ENCODE results near the gene RPRML. TPM values are rescaled to one million over a fixed set of nuclear protein-coding genes. Genes with fewer than 3 reads are reported as not detected.

Gene RPRML
- total RNA-seq, 1 experiment from 2014 or later = 4.7 TPM

DNA sequence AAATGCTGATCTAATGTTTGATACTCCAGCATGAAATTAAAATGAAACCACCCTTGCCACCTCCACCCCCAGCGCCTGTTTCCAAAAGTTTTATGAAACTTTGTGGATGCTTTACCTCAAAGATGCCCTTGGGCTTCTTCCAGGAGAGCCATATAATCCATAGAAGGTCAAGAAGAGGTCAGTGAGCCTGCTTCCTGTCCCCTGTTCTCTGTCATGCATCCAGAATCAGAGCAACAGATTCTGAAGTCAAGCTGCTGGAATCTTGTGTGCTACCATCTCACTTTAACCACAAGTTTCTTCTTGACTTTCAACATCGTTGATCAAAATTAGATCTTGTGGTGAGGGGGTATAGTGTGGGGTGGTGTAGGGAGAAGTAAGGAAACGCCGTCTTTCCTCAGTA, 47.5 kb downstream of the RPRML start (continued):
- no peak for TF ChIP-seq FOXJ3 (CRISPR knock-in tag; IDR thresholded peaks at IDR 0.05; ENCODE audit: borderline replicate concordance)
- no peak for TF ChIP-seq FOXP1 (CRISPR knock-in tag; IDR thresholded peaks at IDR 0.05; ENCODE audit: borderline replicate concordance)

DNA sequence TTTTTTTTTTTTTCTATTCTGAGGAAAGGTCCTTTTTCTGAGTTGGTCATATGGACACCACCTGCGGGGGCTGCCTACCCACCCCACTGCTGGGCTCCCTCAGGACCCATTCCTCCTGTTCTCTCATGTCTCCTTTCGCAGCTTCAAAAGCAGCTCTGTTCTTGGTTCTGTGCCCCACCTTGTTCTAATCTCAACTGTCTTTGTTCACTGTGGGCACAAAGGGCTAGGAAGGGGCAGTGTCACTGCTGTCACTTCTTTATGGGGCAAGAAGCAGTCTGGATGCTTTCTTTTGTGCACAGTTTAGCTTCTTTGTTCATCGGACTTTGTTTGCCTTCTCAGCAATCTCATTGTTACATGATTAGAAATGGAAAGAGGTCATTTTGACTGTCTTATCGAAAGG, 49.0 kb downstream of the RPRML start:
- ATAC-seq (no peak), DNase-seq (ENCODE audit: low spot score) (no peak)
- ChIA-PET CTCF (no interaction called here), POLR2A (no interaction called here)
- Mint-ChIP-seq H3K27me3 (ENCODE audit: low read depth) (no peaks in the 10 kb centered on the region), H3K4me1 (no peaks in the 10 kb centered on the region), H3K36me3 (peaks cover 47% of the 10 kb centered on the region), H3K27ac (peak overlapping the region; percentile 19; the same call in 1 of the 2 replicates), H3K9me3 (no peaks in the 10 kb centered on the region), H3K4me3 (no peak overlapping the region)
- no peak for TF ChIP-seq IRF2 (CRISPR knock-in tag; IDR thresholded peaks at IDR 0.05; ENCODE audit: borderline replicate concordance, low read depth)
- TF ChIP-seq, protein P1, sequence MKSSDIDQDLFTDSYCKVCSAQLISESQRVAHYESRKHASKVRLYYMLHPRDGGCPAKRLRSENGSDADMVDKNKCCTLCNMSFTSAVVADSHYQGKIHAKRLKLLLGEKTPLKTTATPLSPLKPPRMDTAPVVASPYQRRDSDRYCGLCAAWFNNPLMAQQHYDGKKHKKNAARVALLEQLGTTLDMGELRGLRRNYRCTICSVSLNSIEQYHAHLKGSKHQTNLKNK (CRISPR knock-in tag; IDR thresholded peaks at IDR 0.05) = no peak

DNA sequence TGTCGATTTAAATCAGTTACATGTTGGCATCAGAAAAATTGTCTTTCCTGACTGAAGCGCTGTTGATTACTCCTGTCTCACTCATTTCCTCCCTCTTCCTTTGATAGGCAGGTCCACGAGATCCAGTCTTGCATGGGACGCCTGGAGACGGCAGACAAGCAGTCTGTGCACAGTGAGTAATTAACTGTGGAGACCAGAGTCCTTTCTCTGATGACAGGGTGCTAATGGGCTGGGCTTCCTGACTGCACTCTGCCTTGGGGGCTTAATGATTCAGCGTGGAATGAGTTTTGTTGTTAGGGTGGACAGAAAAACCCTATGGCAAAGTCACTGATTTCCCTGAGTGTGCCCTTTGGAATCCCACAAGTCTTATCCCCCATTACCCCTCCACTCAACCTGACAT, 49.6 kb downstream of the RPRML start:
- CTCF ChIA-PET = no interaction called here
- no peak overlapping the region for H3K27ac Mint-ChIP-seq
- no peak for DNase-seq (ENCODE audit: low spot score)
- no peak overlapping the region for H3K4me3 Mint-ChIP-seq
- ATAC-seq = no peak
- H3K9me3 Mint-ChIP-seq = no peaks in the 10 kb centered on the region
- H3K4me1 Mint-ChIP-seq = peaks cover under 1% of the 10 kb centered on the region; the same call in 1 of the 2 replicates
- H3K36me3 Mint-ChIP-seq = peaks cover 42% of the 10 kb centered on the region
- POLR2A ChIA-PET = no interaction called here
- H3K27me3 Mint-ChIP-seq (ENCODE audit: low read depth) = no peaks in the 10 kb centered on the region
- TF ChIP-seq, protein P2, sequence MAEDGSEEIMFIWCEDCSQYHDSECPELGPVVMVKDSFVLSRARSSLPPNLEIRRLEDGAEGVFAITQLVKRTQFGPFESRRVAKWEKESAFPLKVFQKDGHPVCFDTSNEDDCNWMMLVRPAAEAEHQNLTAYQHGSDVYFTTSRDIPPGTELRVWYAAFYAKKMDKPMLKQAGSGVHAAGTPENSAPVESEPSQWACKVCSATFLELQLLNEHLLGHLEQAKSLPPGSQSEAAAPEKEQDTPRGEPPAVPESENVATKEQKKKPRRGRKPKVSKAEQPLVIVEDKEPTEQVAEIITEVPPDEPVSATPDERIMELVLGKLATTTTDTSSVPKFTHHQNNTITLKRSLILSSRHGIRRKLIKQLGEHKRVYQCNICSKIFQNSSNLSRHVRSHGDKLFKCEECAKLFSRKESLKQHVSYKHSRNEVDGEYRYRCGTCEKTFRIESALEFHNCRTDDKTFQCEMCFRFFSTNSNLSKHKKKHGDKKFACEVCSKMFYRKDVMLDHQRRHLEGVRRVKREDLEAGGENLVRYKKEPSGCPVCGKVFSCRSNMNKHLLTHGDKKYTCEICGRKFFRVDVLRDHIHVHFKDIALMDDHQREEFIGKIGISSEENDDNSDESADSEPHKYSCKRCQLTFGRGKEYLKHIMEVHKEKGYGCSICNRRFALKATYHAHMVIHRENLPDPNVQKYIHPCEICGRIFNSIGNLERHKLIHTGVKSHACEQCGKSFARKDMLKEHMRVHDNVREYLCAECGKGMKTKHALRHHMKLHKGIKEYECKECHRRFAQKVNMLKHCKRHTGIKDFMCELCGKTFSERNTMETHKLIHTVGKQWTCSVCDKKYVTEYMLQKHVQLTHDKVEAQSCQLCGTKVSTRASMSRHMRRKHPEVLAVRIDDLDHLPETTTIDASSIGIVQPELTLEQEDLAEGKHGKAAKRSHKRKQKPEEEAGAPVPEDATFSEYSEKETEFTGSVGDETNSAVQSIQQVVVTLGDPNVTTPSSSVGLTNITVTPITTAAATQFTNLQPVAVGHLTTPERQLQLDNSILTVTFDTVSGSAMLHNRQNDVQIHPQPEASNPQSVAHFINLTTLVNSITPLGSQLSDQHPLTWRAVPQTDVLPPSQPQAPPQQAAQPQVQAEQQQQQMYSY (CRISPR knock-in tag; IDR thresholded peaks at IDR 0.05) = no peak
- TF ChIP-seq SMAD3 (CRISPR knock-in tag; IDR thresholded peaks at IDR 0.05; ENCODE audit: borderline replicate concordance) (no peak), KAT7 (CRISPR knock-in tag; IDR thresholded peaks at IDR 0.05; ENCODE audit: borderline replicate concordance) (no peak), TCF7 (CRISPR knock-in tag; IDR thresholded peaks at IDR 0.05; ENCODE audit: low read depth) (no peak)
- TF ChIP-seq, protein P3, sequence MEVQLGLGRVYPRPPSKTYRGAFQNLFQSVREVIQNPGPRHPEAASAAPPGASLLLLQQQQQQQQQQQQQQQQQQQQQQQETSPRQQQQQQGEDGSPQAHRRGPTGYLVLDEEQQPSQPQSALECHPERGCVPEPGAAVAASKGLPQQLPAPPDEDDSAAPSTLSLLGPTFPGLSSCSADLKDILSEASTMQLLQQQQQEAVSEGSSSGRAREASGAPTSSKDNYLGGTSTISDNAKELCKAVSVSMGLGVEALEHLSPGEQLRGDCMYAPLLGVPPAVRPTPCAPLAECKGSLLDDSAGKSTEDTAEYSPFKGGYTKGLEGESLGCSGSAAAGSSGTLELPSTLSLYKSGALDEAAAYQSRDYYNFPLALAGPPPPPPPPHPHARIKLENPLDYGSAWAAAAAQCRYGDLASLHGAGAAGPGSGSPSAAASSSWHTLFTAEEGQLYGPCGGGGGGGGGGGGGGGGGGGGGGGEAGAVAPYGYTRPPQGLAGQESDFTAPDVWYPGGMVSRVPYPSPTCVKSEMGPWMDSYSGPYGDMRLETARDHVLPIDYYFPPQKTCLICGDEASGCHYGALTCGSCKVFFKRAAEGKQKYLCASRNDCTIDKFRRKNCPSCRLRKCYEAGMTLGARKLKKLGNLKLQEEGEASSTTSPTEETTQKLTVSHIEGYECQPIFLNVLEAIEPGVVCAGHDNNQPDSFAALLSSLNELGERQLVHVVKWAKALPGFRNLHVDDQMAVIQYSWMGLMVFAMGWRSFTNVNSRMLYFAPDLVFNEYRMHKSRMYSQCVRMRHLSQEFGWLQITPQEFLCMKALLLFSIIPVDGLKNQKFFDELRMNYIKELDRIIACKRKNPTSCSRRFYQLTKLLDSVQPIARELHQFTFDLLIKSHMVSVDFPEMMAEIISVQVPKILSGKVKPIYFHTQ (CRISPR knock-in tag; IDR thresholded peaks at IDR 0.05) = no peak

- CTCF ChIA-PET = no interaction called here
- Mint-ChIP-seq H3K27me3 (ENCODE audit: low read depth) (no peaks in the 10 kb centered on the region), H3K9me3 (no peaks in the 10 kb centered on the region), H3K27ac (peak overlapping the region; percentile 28; the same call in 1 of the 2 replicates), H3K4me3 (no peak overlapping the region), H3K4me1 (peaks cover 6% of the 10 kb centered on the region), H3K36me3 (peaks cover 34% of the 10 kb centered on the region)
- POLR2A ChIA-PET = no interaction called here
- DNase-seq (ENCODE audit: low spot score) (no peak), ATAC-seq (no peak)
- TF ChIP-seq, protein P4, sequence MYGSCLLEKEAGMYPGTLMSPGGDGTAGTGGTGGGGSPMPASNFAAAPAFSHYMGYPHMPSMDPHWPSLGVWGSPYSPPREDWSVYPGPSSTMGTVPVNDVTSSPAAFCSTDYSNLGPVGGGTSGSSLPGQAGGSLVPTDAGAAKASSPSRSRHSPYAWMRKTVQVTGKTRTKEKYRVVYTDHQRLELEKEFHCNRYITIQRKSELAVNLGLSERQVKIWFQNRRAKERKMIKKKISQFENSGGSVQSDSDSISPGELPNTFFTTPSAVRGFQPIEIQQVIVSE (CRISPR knock-in tag; IDR thresholded peaks at IDR 0.05; ENCODE audit: borderline replicate concordance) = no peak
- TF ChIP-seq ZNF416 (CRISPR knock-in tag; IDR thresholded peaks at IDR 0.05) (no peak), MYBL2 (CRISPR knock-in tag; IDR thresholded peaks at IDR 0.05) (no peak), SMAD4 (CRISPR knock-in tag; IDR thresholded peaks at IDR 0.05) (no peak), SMAD3 (CRISPR knock-in tag; IDR thresholded peaks at IDR 0.05; ENCODE audit: borderline replicate concordance) (no peak), ETV6 (CRISPR knock-in tag; IDR thresholded peaks at IDR 0.05) (no peak), MLX (CRISPR knock-in tag; IDR thresholded peaks at IDR 0.05) (no peak), ZNF423 (CRISPR knock-in tag; IDR thresholded peaks at IDR 0.05) (no peak), ZBTB43 (CRISPR knock-in tag; IDR thresholded peaks at IDR 0.05) (no peak), OVOL2 (CRISPR knock-in tag; IDR thresholded peaks at IDR 0.05; ENCODE audit: borderline replicate concordance) (no peak)
Observed at GRCh38 chr17:46928467-46929261, 50.4 kb downstream of the RPRML start.

Data from WTC11 (cell line).